Measurements from ENCODE around the gene MYL6. TPM values are rescaled to one million over a fixed set of nuclear protein-coding genes. Genes with fewer than 3 reads are reported as not detected.
A peak's percentile ranks its signal among the peaks of the same experiment; 100 is the strongest.

The MYL6 gene
- total RNA-seq, 3 donors from 2014 or later (not counting 1 experiment from before 2014, with no cell fraction given), result 881 to 1,204 (median 1,015) TPM

DNA sequence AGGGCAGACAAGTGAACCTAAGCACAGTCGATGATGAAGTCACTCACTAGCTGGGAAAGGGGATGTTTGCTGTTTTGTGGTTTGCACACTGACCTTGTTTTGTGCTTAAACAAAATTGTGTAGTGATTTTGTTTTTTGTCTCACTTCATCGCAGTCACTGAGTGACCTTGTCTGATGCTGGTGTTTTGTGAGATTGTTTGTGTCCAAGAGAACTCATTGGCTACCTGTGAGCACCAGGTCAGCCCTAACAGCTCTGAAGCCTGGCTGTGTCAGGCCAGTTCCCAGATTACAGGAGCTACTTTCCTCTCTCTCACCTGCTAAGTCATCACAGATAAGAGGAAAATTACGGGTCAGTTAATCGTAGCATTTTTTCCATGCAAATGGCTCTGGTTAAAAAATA lies 34.0 kb upstream of the MYL6 start:
- Histone ChIP-seq H3K36me3 (ENCODE audit: control insufficient read depth, insufficient read depth, low read length) (peaks cover 25% of the 10 kb centered on the region), H3K27me3 (ENCODE audit: control insufficient read depth, insufficient read depth, low read length) (no peaks in the 10 kb centered on the region), H3K9me3 (ENCODE audit: control insufficient read depth, insufficient read depth, low read length) (no peaks in the 10 kb centered on the region), H3K4me3 (ENCODE audit: low read length) (no peak overlapping the region), H3K4me1 (ENCODE audit: control insufficient read depth, insufficient read depth, low read length) (peaks cover 29% of the 10 kb centered on the region), H3K27ac (ENCODE audit: low read length) (no peak overlapping the region)
- Mint-ChIP-seq H3K27me3 (ENCODE audit: low read depth in 2 of 2) (no peaks in the 10 kb centered on the region), H3K4me3 (no peak overlapping the region), H3K27ac (peak overlapping the region; percentile 70 to 88), H3K36me3 (no peaks in the 10 kb centered on the region), H3K4me1 (peaks cover 36 to 44% of the 10 kb centered on the region in 2 donors), H3K9me3 (no peaks in the 10 kb centered on the region)
- intact Hi-C loops (cut with micrococcal nuclease), result no loop called here
- WGBS (ENCODE audit: insufficient coverage), result 66% methylated on average over 4 of the region's 4 CpGs
- DNase-seq (no peak), ATAC-seq (no peak)
- TF ChIP-seq, protein P1, sequence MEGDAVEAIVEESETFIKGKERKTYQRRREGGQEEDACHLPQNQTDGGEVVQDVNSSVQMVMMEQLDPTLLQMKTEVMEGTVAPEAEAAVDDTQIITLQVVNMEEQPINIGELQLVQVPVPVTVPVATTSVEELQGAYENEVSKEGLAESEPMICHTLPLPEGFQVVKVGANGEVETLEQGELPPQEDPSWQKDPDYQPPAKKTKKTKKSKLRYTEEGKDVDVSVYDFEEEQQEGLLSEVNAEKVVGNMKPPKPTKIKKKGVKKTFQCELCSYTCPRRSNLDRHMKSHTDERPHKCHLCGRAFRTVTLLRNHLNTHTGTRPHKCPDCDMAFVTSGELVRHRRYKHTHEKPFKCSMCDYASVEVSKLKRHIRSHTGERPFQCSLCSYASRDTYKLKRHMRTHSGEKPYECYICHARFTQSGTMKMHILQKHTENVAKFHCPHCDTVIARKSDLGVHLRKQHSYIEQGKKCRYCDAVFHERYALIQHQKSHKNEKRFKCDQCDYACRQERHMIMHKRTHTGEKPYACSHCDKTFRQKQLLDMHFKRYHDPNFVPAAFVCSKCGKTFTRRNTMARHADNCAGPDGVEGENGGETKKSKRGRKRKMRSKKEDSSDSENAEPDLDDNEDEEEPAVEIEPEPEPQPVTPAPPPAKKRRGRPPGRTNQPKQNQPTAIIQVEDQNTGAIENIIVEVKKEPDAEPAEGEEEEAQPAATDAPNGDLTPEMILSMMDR (IDR thresholded peaks at IDR 0.05), result no peak

DNA sequence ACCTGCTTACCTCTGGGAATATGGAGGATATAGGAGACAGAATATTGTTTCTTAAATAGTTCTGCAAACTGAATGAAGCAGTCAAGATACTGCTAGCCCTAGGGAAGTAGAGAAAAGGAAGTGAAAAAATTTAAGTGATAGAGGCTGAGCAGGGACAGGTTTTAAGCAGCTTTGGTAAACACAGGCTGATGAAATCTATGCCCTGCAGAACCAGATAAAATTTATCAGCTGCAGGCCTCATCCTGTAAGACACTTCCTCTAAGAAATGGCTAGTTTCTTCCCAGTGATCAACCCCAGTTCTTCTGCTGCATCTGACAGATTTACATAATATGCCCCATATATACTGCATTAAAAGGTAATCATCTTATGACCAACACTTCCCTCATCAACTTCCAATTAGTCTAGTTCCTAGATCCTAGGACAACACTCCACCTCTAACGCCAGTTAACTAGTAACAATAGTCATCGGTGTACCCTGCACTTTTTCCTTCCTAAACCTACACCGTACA lies 31.4 kb upstream of the MYL6 start:
- TF ChIP-seq, protein P1 (IDR thresholded peaks at IDR 0.05), result no peak
- peak overlapping the region; percentile 88 to 93 for H3K27ac Mint-ChIP-seq
- Histone ChIP-seq H3K27ac (ENCODE audit: low read length) (peak overlapping the region; percentile 83), H3K27me3 (ENCODE audit: control insufficient read depth, insufficient read depth, low read length) (no peaks in the 10 kb centered on the region), H3K4me3 (ENCODE audit: low read length) (no peak overlapping the region), H3K36me3 (ENCODE audit: control insufficient read depth, insufficient read depth, low read length) (peaks cover 25% of the 10 kb centered on the region), H3K4me1 (ENCODE audit: control insufficient read depth, insufficient read depth, low read length) (peaks cover 45% of the 10 kb centered on the region), H3K9me3 (ENCODE audit: control insufficient read depth, insufficient read depth, low read length) (no peaks in the 10 kb centered on the region)
- DNase-seq, result peak in 1 of 2 donors; percentile 37
- no peaks in the 10 kb centered on the region for H3K27me3 Mint-ChIP-seq (ENCODE audit: low read depth in 2 of 2)
- intact Hi-C loops (cut with micrococcal nuclease), result loop anchor here (1.0 to 5.0 kb wide), 4 partner anchors 8 to 388 kb away; partner anchors contain the start of genes CNPY2 and ZC3H10
- H3K36me3 Mint-ChIP-seq, result peaks cover 11% of the 10 kb centered on the region
- no peaks in the 10 kb centered on the region for H3K9me3 Mint-ChIP-seq
- ATAC-seq, result no peak
- H3K4me3 Mint-ChIP-seq, result peak overlapping the region; percentile 97
- H3K4me1 Mint-ChIP-seq, result peaks cover 52 to 63% of the 10 kb centered on the region in 2 donors
- WGBS (ENCODE audit: insufficient coverage), result 36% methylated on average over 3 of the region's 3 CpGs

DNA sequence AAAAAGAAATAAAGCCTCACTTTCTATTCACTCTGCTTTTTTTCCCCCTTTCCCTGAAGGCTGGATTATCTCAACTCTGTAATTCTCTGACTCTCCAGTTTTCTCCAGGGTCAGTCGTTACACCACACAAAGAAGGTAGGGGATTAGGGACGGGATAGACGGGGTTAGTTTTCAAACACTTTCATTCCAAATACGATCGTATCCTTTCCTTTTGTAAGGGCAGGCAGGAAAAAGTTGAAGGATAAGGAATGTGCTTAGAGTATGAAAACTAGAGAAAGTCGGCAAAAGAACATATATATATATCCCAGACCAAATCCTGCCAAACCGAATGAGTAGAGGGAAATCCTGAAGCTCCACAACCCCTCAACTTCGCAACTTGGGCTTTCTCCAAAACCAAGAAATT lies 30.7 kb upstream of the MYL6 start:
- Mint-ChIP-seq H3K27ac (peak overlapping the region; percentile 88 to 93), H3K27me3 (ENCODE audit: low read depth in 2 of 2) (no peaks in the 10 kb centered on the region), H3K4me1 (peaks cover 52 to 68% of the 10 kb centered on the region in 2 donors), H3K36me3 (peaks cover 18% of the 10 kb centered on the region), H3K9me3 (no peaks in the 10 kb centered on the region), H3K4me3 (peak overlapping the region; percentile 97)
- peaks cover 45% of the 10 kb centered on the region for H3K4me1 ChIP-seq (ENCODE audit: control insufficient read depth, insufficient read depth, low read length)
- H3K27ac ChIP-seq (ENCODE audit: low read length), result peak overlapping the region; percentile 83
- 0% methylated on average over 3 of the region's 8 CpGs for WGBS (ENCODE audit: insufficient coverage)
- intact Hi-C loops (cut with micrococcal nuclease), result loop anchor here (2.0 to 5.0 kb wide), 2 partner anchors 190 to 389 kb away; partner anchors contain the start of gene CNPY2
- DNase-seq (no peak), ATAC-seq (no peak)
- peaks cover 28% of the 10 kb centered on the region for H3K36me3 ChIP-seq (ENCODE audit: control insufficient read depth, insufficient read depth, low read length)
- no peaks in the 10 kb centered on the region for H3K27me3 ChIP-seq (ENCODE audit: control insufficient read depth, insufficient read depth, low read length)
- no peaks in the 10 kb centered on the region for H3K9me3 ChIP-seq (ENCODE audit: control insufficient read depth, insufficient read depth, low read length)
- no peak overlapping the region for H3K4me3 ChIP-seq (ENCODE audit: low read length)
- TF ChIP-seq, protein P1 (IDR thresholded peaks at IDR 0.05), result no peak
